HG03039 (cell line): Measurements from ENCODE around the gene NPHP4.
"Not testable (repeated sequence)": the region's sequence is repeated elsewhere in the genome, so short reads cannot be mapped to it uniquely, and the experiment has no call there.

Experiments used
- ATAC-seq: cut with Tn5 transposase; IDR thresholded peaks from one replicate; pipeline ENCODE4 v1.9.1; 2021; ENCODE audit warnings: mild to moderate bottlenecking, moderate library complexity; ENCODE audit not compliant: unreplicated experiment

The NPHP4 gene

DNA sequence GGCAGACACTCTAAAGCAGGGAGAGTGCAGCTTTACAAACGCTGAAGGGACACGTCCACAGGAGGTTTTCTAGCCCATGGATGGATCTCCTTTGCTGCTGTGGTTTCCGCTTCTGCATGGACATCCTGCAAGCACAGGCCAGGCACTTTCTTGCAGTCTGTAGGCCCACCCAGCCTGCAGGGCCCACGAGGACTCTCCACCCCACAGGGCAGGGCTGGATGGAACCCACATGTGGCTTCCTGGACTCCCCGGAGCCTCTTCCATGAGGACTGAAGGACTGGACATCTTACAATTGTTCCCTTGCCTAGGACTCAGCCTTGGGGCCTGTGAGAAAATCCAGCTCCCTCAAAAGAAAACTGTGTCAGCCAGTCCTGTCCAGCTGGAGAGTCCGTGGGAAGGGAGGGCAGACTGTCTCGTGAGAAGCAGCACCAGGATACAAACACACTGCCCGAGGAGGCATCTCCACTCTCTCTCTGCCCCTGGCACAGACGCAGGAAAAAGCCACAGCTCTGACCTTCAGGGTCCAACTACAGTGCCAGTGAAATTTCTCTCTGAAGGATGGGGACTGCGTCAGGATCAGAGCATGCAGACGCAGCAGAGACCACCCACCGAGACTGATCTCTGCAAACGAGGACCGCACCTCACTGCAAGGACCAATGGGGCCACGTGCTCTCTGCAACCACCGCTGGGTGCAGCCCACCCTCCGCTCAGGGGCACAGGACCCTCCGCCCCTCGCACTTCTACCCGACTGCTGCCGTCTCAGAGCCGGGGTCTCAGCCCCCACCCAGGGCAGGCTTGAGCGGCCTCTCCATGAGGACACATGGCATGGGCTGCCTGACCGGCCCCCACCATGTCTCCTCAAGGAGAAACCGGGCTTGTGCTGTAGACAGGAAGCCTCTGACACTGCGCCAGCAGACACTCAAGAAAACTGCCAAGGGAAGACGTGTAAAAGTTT lies 130.1 kb downstream of the NPHP4 start:
- ATAC-seq, result no peak

DNA sequence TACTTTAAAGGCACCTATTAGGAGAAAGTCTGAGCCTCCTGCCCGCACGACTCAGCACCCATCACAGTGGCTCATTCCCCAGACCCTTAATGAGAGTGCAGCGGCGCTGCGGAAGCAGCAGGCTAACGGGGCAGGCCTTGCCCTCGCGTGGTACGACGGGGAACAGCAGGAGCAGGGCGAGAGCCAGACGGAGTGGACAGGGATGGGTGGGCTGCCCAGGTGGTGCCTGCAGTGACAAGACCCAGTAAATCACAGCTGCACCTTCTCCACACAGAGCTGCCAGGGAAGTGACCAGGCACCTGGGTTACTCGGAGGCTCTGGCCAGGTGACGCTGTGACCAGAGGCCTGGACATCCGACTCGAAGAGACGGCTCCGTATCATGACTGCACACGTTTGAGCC lies 131.9 kb downstream of the NPHP4 start:
- ATAC-seq, result no peak

DNA sequence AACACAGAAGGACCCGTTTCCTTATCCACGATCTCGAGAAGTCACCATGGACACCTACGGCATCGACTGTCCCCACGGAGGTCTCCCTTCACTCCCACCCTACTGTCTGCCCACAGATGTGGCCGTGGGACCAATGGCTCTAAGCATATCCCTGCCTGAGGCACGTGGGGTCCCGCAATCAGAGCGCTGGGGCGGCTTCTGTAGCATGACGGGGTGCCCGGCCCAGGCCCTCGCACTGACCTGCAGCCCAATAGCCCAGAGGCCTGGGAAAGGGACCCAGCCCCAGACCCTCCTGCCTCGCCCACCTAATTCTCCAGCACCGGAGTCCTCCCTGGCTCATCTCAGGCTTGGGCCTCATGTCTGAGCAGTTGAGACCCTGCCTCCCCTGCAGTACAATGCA lies 132.5 kb downstream of the NPHP4 start:
- ATAC-seq, result no peak

DNA sequence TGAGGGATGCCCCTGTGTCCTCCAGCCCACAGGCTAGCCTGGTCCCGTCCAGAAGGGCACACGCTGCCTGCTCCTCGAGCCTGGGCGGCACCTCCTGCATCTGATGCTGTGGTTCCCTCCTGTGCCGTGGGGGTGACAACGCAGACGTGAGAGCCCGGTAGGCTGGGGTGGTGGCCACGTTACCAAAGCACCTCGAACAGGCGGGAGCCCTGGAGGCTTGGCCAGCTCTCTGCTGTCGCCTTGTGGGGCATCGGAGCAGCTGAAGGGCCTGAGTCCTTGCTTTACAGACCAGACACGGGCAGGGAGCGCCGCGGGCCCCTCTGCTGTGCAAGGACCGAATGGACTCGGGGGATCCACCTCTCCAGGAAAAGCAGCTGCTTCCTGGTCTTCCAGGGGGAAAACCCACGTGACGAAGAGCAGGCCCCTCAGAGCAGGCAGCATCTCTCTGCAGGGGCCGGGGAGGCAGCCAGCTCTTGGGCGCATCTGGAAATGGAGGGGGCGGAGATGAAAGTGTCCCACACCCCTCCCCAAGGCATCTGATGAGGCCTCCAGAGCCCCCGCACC lies 133.3 kb downstream of the NPHP4 start:
- no peak for ATAC-seq

DNA sequence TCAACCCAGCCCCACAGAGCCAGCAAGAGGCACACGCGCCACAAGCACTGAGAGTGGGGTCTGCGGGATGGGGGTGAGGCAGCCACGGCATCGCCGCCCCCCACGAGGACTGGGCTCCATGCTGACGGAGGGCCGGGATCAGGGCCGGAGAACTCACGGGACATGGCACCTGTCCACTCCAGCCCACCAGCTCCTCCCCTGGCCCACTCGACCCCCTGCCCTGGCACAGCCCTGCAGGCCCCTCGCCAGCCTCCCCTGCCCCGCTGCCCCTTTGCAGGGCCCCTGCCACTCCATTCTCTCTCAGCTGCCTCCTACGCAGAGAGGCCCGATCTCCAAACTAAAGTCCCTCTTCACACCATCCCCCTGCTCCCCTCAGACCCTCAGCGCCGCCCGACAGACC lies 134.0 kb downstream of the NPHP4 start:
- ATAC-seq, result no peak

DNA sequence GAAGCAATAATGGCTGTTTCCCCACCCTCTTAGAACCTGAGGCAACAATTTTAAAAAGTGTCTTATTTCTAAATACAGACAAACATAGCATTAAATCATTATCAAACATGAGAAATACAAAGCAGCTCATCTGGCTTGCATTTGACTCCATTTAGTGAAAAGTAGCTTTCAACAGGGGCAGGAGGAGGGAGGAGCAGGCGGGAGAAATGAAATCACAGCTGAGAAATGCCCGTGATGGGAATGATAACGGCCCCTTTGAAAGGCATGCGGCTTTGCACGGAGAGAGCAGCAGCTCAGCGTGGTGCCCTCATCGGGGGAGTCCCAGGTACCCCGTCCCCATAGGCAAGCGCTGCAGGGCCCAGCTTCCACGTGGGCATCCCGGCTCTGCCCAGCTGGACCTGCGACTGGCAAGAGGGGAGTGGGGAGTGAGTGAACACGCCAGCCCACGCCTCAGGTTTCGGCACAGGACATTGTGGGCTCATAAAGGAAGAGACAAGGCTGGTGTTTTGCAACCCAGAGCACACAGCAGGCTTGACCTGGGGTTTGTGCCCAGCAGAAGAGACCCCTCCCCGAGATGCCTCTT lies 134.6 kb downstream of the NPHP4 start:
- ATAC-seq, result no peak

DNA sequence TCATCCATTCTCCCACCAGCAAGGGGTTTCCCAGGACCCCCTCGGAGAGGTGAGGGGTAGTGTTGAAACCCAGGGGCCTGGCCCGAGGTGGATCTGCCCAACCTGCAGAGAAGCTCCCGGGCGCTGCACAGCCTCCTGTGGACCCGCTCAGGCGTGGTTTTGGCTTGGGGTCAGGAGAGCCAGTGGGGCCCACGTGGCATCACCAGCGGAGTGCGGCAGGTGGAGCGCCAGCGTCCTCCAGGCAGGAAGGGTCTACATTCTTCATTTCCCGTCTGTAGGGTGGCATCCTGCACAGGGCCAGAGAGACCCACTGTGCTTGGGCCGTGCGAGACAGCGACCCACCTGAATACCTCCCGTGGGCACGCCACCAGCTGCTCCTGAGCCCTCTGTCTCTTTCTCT lies 135.2 kb downstream of the NPHP4 start:
- ATAC-seq, result no peak

DNA sequence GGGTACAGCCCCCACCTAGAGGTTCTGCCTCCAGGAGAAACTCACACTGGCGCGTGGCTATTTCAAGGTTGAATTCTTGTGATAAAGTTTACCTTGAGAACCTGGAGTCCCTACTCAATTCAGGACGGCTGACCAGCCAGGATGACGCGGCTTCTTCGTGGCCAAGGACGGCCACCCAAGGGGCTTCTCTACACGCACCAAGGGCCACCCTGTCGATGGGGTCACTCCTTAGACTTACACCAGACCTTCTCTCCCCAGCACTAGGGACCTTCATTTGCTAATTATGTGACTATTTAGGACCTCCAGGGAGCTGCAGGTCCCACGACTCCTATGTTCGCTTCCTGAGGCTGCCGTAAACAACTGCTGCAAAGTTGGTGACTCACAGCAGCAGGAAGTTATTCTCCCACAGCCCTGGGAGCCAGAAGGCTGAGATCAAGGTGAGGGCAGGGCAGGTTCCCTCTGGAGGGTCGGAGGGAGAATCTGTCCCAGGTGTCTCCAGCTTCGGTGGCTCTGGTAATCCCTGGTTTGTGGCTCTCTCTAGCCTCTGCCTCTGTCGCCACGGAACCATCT lies 135.9 kb downstream of the NPHP4 start:
- ATAC-seq, result no peak

DNA sequence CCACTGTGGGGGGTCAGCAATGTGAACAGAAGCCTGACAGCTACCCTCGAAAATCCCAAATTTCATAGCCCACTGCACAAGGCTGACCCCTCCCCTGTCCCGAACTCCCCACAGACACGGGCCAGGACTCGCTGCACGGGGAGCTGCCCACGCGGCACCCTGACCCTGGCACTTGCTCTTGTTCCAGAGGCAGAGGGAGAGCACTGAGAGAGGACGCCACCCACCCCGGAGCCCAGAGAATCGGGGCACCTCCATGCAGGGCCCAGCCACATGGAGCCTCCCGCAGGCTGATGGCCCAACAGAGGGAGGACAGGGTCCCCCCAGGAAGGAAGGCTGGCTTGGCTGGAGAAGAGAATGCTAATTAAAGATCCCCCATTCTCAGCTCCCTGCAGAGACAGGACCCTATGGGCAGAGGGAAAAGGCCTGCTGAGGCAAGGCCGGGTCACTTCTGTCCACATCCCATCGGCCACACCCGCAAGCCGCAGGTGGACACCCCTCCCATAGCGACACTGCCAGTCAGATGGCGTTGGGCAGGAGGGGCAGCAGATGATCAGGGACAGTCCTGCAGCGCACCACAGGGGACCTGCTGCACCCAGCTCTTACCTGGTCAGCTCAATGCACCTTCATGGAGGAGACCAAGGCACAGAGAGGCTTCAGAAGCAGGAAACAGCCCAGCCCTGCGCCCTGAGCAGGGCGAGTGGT lies 136.9 kb downstream of the NPHP4 start:
- ATAC-seq, result no peak

DNA sequence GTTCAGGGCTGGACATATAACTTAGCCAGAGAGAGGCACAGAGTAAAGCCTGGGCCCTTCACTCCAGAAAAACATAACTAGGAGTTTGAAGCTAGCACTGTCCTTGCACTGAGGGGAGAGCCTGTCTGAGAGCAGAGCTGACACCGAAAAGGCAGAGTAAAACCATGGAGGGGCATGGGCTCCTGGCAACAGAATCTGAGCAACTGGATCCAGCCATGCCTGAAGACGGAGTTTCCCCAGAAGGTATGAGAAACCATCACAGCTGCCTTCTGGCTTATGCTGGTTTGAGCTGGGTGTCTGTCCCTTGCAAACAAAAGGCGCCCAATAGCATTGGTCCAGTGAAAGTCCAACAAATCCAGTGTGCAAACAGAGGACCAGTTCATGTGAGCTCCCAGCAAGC lies 137.5 kb downstream of the NPHP4 start:
- no peak for ATAC-seq

DNA sequence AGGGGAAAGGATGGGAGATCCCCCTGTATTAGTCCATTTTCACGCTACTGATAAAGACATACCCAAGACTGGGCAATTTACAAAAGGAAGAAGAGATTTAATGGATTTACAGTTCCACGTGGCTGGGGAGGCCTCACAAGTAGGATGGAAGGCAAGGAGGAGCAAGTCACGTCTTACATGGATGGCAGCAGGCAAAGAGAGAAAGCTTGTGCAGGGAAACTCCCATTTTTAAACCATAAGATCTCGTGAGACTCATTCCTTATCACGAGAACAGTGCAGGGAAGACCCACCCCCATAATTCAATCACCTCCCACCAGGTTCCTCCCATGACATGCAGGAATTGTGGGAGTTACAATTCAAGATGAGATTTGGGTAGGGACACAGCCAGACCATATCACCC lies 138.4 kb downstream of the NPHP4 start:
- not testable (repeated sequence) for ATAC-seq

DNA sequence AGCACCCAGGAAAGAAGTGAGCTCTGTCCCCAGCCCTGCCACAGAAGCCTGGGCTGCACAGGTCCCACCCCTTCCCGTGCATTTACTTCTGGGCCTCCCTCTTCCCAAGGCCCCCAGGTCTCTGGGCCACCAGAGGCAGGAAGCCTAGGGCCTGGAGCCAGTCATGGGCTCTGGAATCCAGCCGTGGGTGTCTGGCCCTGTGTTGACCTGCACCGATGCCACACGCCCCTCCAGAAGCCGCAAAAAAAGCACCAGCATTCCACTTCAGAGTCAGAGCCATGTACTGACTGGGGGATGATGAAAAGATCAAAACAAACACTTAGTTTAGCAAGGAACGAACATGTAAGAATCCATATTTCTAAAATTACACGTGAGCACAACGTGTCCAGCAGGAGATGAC lies 141.7 kb downstream of the NPHP4 start:
- ATAC-seq, result no peak

DNA sequence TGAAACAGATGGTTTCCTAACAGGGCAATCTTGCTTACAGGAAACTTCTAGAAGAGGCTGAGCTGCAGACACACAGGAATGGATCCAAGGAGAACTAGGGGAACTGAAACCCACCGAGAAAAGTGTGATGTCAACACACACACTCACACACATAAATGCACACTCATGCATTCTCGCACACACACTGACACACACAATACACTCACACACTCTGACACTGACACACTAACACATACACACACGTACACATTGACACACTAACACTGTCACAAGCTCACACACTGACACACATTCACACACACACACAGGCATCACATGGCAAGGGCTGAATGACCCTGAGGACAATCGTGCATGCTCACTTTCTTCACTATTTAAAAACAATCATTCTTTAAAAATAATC lies 142.7 kb downstream of the NPHP4 start:
- no peak for ATAC-seq

DNA sequence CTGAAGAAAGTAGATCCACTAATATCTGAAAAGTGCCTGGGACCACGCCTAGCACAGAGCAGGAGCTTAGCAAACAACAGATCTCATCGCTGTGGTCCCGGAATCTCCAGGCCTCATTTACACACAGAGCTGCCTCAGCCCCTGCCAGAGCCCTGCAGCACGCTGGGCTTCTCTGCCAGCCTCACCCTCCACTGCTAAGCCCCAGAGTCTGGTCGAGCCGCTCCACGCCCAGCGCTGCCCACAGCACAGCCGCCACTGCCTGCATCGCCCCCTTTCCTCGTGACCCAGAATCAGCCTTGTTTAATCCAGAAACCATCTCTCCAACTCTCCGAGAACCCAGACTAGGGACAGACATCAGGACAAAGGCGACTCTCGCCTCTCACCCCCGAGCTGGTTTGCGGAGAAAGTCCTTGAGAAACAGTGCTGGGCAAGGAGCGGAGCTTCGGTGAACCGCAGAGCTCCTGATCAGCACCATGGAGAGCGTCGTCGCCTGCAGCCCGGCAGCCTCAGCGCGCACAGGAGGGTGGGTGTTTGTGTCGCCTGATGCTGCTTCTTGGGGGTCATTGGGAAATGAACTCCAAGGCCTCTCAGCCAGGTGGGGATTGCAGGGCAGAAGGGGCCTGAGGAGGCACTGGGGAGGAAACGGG lies 145.1 kb downstream of the NPHP4 start:
- ATAC-seq, result no peak

DNA sequence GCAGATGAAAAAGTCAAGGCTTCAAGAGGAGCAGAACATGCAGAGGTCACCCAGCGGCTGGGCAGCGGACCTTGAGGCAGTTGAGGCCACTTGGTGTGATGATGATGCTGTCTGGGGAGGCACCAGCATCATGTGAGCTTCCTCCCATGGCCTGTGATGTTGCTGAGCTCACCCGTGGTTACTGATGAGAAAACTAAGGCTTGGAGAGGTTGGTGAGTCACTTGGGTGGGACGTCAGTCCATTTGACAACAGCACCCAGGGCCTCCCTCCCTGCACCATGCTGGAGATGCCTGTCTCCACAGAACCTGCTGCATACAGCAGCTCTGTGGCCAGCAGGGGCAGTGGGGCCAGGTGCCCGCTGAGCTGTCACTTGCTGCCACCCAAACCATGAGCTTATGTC lies 146.8 kb downstream of the NPHP4 start:
- no peak for ATAC-seq

DNA sequence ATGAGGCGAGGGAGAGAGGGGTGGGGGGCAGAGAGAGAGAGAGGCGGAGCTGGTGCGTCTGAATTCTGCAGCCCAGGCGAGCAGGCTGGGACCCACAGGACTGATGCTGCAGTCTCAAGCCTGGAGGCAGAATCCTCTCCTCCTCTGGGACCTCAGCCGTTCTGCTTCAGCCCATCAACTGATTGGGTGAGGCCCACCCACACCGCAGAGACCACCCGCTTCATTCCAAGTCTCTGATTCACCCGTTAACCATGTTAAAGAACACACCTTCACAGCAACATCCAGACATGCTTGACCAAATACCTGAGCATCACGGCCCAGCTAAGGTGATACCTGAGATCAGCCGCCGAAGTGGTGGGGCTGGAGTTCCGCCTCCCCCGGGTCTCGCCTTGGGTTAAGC lies 147.8 kb downstream of the NPHP4 start:
- no peak for ATAC-seq

DNA sequence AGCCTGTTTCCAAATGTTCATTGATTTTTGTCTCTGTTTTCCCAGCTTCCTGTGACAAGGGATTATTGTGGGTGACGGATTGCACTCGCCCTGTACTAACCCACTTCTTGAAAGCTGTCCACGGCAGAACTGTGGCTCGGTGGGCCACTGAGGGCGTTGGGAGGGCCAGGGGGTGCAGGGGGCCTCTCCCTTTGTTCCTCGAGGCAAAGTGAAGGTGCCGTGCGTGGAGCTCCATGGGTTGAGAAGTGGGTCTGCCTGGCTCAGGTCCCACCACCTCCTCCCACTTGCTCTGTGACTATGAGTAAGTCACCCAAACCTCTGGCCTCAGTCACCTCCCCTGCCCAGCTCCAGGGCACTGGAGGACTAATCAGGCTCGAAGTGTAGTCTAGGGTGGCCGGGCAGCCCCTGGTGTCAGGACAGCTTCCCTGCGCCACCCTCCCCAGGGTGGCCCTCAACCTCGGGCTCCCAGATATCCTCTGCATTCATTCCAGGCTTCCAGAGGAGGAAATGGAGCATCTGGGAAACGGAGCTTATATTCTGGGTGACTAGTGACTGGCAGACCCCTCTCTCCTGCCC lies 148.6 kb downstream of the NPHP4 start:
- no peak for ATAC-seq

DNA sequence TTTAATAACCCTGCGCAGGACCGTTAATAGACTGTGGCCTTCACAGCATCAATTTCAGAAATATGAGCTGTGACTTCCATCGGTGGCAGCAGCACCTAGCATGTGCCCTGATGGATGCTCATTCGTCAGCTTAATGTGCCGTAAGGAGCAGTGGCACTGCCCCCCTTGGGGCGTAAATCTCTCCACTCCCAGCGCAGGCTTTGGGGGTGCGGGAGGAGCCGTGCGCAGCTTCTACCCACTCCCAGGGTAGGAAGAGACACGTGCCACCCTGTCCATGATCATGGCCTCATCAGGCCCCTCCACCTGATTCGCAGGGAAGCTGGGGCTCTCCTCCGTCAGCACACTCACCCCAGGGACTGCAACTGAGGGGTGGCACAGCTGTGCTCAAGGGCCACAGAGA lies 149.5 kb downstream of the NPHP4 start:
- ATAC-seq, result no peak

DNA sequence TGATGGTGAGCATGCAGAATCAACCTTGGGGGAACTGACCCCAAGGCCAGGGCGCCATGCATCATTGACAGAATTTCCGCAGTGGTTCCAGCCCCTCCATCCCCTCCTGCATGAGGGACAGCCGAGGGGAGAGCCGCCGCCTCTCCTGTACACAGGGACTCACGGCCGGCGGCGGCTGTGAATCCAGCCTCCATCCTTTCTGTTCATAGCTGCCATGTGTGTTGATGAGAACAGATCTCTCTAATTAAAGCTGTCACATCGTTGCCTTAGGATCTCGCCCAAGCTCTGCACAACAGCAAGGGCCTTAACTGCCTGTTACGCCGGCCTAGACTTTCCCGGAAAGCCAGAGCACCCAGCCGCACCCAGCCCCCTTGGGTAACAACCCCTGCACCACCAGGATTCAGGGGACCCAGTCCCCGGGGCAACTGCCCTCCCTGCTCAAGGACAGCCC lies 151.6 kb downstream of the NPHP4 start:
- ATAC-seq, result no peak

DNA sequence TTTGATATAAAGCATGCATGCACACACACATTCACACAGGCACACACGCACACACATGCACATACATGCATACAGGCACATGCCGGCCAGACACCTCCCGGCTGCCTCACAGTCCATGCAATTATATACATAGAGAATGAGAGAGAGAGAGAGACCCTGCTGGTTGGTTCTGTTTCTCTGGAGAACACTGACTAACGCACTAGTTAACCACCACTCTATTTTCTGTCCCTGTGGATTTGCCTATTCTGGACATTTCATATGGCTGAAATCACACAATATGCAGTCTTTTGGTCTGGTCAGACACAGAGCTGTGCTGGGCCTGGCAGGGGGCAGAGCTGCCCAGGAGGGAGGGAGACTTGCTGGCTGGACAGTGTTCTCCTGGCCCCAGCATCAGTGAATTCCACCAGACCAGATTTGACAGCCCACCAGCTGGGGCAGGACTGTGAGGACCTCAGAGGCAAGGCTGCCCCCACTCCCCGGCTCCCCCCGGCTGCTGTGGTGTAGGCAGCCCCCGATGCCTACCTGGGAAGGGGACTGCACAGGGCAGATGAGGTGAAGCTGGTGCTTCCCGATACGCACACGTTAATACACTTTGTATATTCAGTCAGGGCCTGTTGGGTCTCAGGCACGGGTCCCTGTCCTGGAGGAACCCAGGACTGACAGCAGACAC lies 152.2 kb downstream of the NPHP4 start:
- ATAC-seq, result no peak
